Urinary bladder (tissue), 4 donors: ENCODE measurements around the gene LRRC53. TPM values are rescaled to one million over a fixed set of nuclear protein-coding genes. Genes with fewer than 3 reads are reported as not detected.

Source experiments
- DNase-seq: peaks from one replicate; pipeline ENCODE4 v3.0.0-alpha.2; 2015; ENCODE audit errors: extremely low spot score
- H3K27ac ChIP-seq: one replicate; pipeline ENCODE4 v1.5.1; 2013; ENCODE audit warnings: low read depth, mild to moderate bottlenecking, moderate library complexity
- H3K36me3 ChIP-seq: one replicate; pipeline ENCODE4 v1.6.1; 2013; ENCODE audit warnings: mild to moderate bottlenecking, moderate library complexity; ENCODE audit not compliant: insufficient read depth
- H3K4me1 ChIP-seq: one replicate; pipeline ENCODE4 v1.6.1; 2013; ENCODE audit warnings: mild to moderate bottlenecking, moderate library complexity; ENCODE audit not compliant: insufficient read depth
- H3K4me3 ChIP-seq: one replicate; pipeline ENCODE4 v1.5.1; 2013; ENCODE audit warnings: low read depth, low read length
- WGBS: extraction: QIAGEN DNeasy Blood & Tissue Kit; methylation state at CpG from one replicate; pipeline ENCODE4 v1.1.7; 2013; 5-methylcytosine and 5-hydroxymethylcytosine counted together
- polyA plus RNA-seq: library from polyadenylated mRNA; stranded (reverse); fragments of 200-250 nt; gene quantifications from one replicate; pipeline ENCODE4 v1.2.3, GENCODE V29; 2013
- total RNA-seq: library from RNA; depleted of rRNA; stranded (reverse); fragments of >200 nt; gene quantifications from one replicate; pipeline ENCODE4 v1.2.3, GENCODE V29; 2014
- donor health status: healthy with polysubstance abuse.
- donor health status: healthy.

Gene LRRC53
- total and polyA plus RNA-seq, 2 donors = not detected

GRCh38 chr1:74437035-74437434 lies 75.4 kb downstream of the LRRC53 start:
- H3K4me1 ChIP-seq = no peaks in the 10 kb centered on the region
- 89% methylated on average over 1 of the region's 1 CpG for WGBS
- H3K36me3 ChIP-seq = peaks cover 1% of the 10 kb centered on the region
- H3K4me3 ChIP-seq = no peak overlapping the region
- DNase-seq = no peak
- no peak overlapping the region for H3K27ac ChIP-seq

GRCh38 chr1:74436078-74436477 lies 76.3 kb downstream of the LRRC53 start:
- no peaks in the 10 kb centered on the region for H3K4me1 ChIP-seq
- peaks cover 1% of the 10 kb centered on the region for H3K36me3 ChIP-seq
- 75% methylated on average over 1 of the region's 1 CpG for WGBS
- H3K4me3 ChIP-seq = no peak overlapping the region
- no peak overlapping the region for H3K27ac ChIP-seq
- no peak for DNase-seq

- no peak for DNase-seq
- no peak overlapping the region for H3K4me3 ChIP-seq
- no peaks in the 10 kb centered on the region for H3K4me1 ChIP-seq
- peaks cover 1% of the 10 kb centered on the region for H3K36me3 ChIP-seq
- H3K27ac ChIP-seq = no peak overlapping the region
- 74% methylated on average over 2 of the region's 2 CpGs for WGBS
Measured at GRCh38 chr1:74434321-74434720, 78.1 kb downstream of the LRRC53 start.

- DNase-seq = no peak
- H3K4me3 ChIP-seq = no peak overlapping the region
- WGBS = 32% methylated on average over 1 of the region's 1 CpG
Measured at GRCh38 chr1:74432325-74432724, 80.1 kb downstream of the LRRC53 start.

GRCh38 chr1:74431531-74431930 lies 80.9 kb downstream of the LRRC53 start:
- DNase-seq = no peak
- H3K4me3 ChIP-seq = no peak overlapping the region
- no peak overlapping the region for H3K27ac ChIP-seq
- no peaks in the 10 kb centered on the region for H3K4me1 ChIP-seq
- 53% methylated on average over 4 of the region's 4 CpGs for WGBS
- H3K36me3 ChIP-seq = peaks cover 1% of the 10 kb centered on the region

More at GRCh38 chr1:74432325-74432724, 80.1 kb downstream of the LRRC53 start:
- Histone ChIP-seq H3K27ac (no peak overlapping the region), H3K36me3 (peaks cover 1% of the 10 kb centered on the region), H3K4me1 (no peaks in the 10 kb centered on the region)

GRCh38 chr1:74430342-74430934 lies 82.0 kb downstream of the LRRC53 start:
- H3K36me3 ChIP-seq = peaks cover 1% of the 10 kb centered on the region
- no peaks in the 10 kb centered on the region for H3K4me1 ChIP-seq
- 60% methylated on average over 4 of the region's 4 CpGs for WGBS
- no peak overlapping the region for H3K4me3 ChIP-seq
- H3K27ac ChIP-seq = no peak overlapping the region
- no peak for DNase-seq

GRCh38 chr1:74429580-74429979 lies 82.8 kb downstream of the LRRC53 start:
- peaks cover 1% of the 10 kb centered on the region for H3K36me3 ChIP-seq
- no peaks in the 10 kb centered on the region for H3K4me1 ChIP-seq
- H3K27ac ChIP-seq = no peak overlapping the region
- WGBS = 92% methylated on average over 3 of the region's 3 CpGs
- DNase-seq = no peak
- H3K4me3 ChIP-seq = no peak overlapping the region

- 63% methylated on average over 1 of the region's 1 CpG for WGBS
- Histone ChIP-seq H3K36me3 (no peaks in the 10 kb centered on the region), H3K4me1 (no peaks in the 10 kb centered on the region), H3K4me3 (no peak overlapping the region), H3K27ac (no peak overlapping the region)
- no peak for DNase-seq
Measured at GRCh38 chr1:74427681-74428080, 84.7 kb downstream of the LRRC53 start.

- no peak overlapping the region for H3K4me3 ChIP-seq
- no peak overlapping the region for H3K27ac ChIP-seq
- no peaks in the 10 kb centered on the region for H3K36me3 ChIP-seq
- H3K4me1 ChIP-seq = no peaks in the 10 kb centered on the region
- no peak for DNase-seq
- WGBS = 44% methylated on average over 7 of the region's 7 CpGs
Measured at GRCh38 chr1:74426208-74426937, 86.0 kb downstream of the LRRC53 start.

GRCh38 chr1:74425676-74426075 lies 86.7 kb downstream of the LRRC53 start:
- no peak for DNase-seq
- H3K36me3 ChIP-seq = no peaks in the 10 kb centered on the region
- no peak overlapping the region for H3K27ac ChIP-seq
- H3K4me1 ChIP-seq = no peaks in the 10 kb centered on the region
- 40% methylated on average over 6 of the region's 6 CpGs for WGBS
- no peak overlapping the region for H3K4me3 ChIP-seq

GRCh38 chr1:74423471-74423870 lies 88.9 kb downstream of the LRRC53 start:
- H3K4me1 ChIP-seq = no peaks in the 10 kb centered on the region
- 91% methylated on average over 2 of the region's 2 CpGs for WGBS
- H3K36me3 ChIP-seq = no peaks in the 10 kb centered on the region
- no peak for DNase-seq
- H3K27ac ChIP-seq = no peak overlapping the region
- no peak overlapping the region for H3K4me3 ChIP-seq

- H3K27ac ChIP-seq = no peak overlapping the region
- H3K4me3 ChIP-seq = no peak overlapping the region
- 77% methylated on average over 4 of the region's 4 CpGs for WGBS
- no peaks in the 10 kb centered on the region for H3K4me1 ChIP-seq
- no peaks in the 10 kb centered on the region for H3K36me3 ChIP-seq
- DNase-seq = no peak
Measured at GRCh38 chr1:74422421-74423292, 89.8 kb downstream of the LRRC53 start.

GRCh38 chr1:74420467-74420866 lies 91.9 kb downstream of the LRRC53 start:
- no peak overlapping the region for H3K4me3 ChIP-seq
- no peaks in the 10 kb centered on the region for H3K4me1 ChIP-seq
- WGBS = 46% methylated on average over 2 of the region's 2 CpGs
- no peaks in the 10 kb centered on the region for H3K36me3 ChIP-seq
- DNase-seq = no peak
- H3K27ac ChIP-seq = no peak overlapping the region
